Stimulated activated CD4-positive, alpha-beta T cell treated with anti-CD3 and anti-CD28 coated beads, Interleukin-4, amount 100 ng/mL, for 48 hours (primary cell): ENCODE results near the gene NFIC.
"Not testable (repeated sequence)": the region's sequence is repeated elsewhere in the genome, so short reads cannot be mapped to it uniquely, and the experiment has no call there.

Source experiments
- DNase-seq, 2 donors: peaks; one replicate each; pipeline ENCODE4 v3.0.0-alpha.2; 2020; ENCODE audit warnings: low read depth in 2 of 2

The NFIC gene

GRCh38 chr19:3365836-3366752 lies at the start of gene NFIC:
NFIC (plus strand) TSS chr19:3366583; CDS start chr19:3366637, 54 bp downstream.
- DNase-seq, result peak in 1 of 2 donors; percentile 42

GRCh38 chr19:3316659-3317207 lies 49.6 kb upstream of the NFIC start:
- no peak for DNase-seq

GRCh38 chr19:3319643-3320353 lies 46.6 kb upstream of the NFIC start:
- DNase-seq, result no peak

- DNase-seq, result no peak
Observed at GRCh38 chr19:3320354-3320670, 46.1 kb upstream of the NFIC start.

- no peak for DNase-seq
Observed at GRCh38 chr19:3320853-3321252, 45.5 kb upstream of the NFIC start.

GRCh38 chr19:3321696-3322095 lies 44.7 kb upstream of the NFIC start:
- DNase-seq, result no peak

GRCh38 chr19:3322199-3322978 lies 44.0 kb upstream of the NFIC start:
- DNase-seq, result no peak

- no peak for DNase-seq
Observed at GRCh38 chr19:3323026-3323425, 43.4 kb upstream of the NFIC start.

GRCh38 chr19:3323658-3324057 lies 42.7 kb upstream of the NFIC start:
- no peak for DNase-seq

- DNase-seq, result peak; percentile 75 to 93
Observed at GRCh38 chr19:3324405-3324856, 42.0 kb upstream of the NFIC start.

- DNase-seq, result no peak
Observed at GRCh38 chr19:3325451-3325850, 40.9 kb upstream of the NFIC start.

GRCh38 chr19:3328743-3329142 lies 37.6 kb upstream of the NFIC start:
- no peak for DNase-seq

GRCh38 chr19:3330047-3330446 lies 36.3 kb upstream of the NFIC start:
- no peak for DNase-seq

GRCh38 chr19:3332232-3332631 lies 34.2 kb upstream of the NFIC start:
- DNase-seq, result not testable (repeated sequence)

GRCh38 chr19:3333020-3333583 lies 33.3 kb upstream of the NFIC start:
- DNase-seq, result no peak

GRCh38 chr19:3333662-3334061 lies 32.7 kb upstream of the NFIC start:
- no peak for DNase-seq

GRCh38 chr19:3334749-3335430 lies 31.5 kb upstream of the NFIC start:
- not testable (repeated sequence) for DNase-seq

GRCh38 chr19:3335431-3336350 lies 30.7 kb upstream of the NFIC start:
- DNase-seq, result no peak

- DNase-seq, result no peak
Observed at GRCh38 chr19:3336351-3336679, 30.1 kb upstream of the NFIC start.
